Muscle of arm (tissue), 12 donors: Measurements from ENCODE around the gene PLOD3. TPM values are rescaled to one million over a fixed set of nuclear protein-coding genes. Genes with fewer than 3 reads are reported as not detected.
A peak's percentile ranks its signal among the peaks of the same experiment; 100 is the strongest.

Experiments used
- DNase-seq: peaks from one replicate; pipeline ENCODE4 v3.0.0-alpha.2; 2013
- polyA plus RNA-seq, 12 donors: library from polyadenylated mRNA; unstranded; fragments of 120-200 nt; gene quantifications; one replicate each; pipeline ENCODE4 v1.2.1, GENCODE V29; 2013; ENCODE audit not compliant: insufficient read length in 12 of 12

The PLOD3 gene
- polyA plus RNA-seq, 12 donors = 31.9 to 73.4 (median 47.2) TPM; not detected in 1

DNA sequence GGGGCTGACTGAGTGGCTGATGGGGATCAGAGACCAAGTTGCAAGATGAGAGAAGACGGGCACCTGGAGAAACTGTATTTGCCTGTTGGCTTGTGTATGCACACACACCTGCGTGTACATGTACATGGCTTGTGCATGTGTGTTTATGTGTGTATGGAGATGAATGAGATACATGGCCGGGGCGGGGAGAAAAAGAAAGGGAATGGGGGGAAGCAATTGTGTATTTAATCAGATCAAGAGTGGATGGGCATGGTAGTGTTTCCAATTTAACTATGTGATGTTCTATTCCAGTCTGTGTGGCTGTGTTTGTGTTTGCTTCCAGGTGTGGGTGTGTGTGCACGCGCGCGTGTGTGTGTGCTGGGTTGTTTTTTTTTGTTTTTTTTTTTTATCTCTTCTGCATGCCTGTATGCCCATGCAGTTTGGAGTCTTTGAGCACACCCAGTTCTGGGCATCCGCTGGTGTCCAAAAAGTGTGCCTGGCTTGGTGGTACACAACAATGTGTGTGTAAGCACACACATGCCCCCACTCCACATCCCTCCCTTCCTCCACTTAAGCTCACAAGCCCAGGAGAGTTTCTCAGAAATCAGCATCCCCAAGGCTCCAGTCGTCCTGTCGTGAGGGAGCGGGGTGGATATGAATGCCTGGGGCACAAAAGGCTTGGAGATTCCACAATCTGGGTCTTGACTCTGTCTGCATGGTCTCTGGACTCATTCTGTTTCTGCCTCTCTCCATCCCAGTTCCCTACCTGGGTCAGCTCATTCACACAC lies 49.6 kb downstream of the PLOD3 start:
- DNase-seq = no peak

DNA sequence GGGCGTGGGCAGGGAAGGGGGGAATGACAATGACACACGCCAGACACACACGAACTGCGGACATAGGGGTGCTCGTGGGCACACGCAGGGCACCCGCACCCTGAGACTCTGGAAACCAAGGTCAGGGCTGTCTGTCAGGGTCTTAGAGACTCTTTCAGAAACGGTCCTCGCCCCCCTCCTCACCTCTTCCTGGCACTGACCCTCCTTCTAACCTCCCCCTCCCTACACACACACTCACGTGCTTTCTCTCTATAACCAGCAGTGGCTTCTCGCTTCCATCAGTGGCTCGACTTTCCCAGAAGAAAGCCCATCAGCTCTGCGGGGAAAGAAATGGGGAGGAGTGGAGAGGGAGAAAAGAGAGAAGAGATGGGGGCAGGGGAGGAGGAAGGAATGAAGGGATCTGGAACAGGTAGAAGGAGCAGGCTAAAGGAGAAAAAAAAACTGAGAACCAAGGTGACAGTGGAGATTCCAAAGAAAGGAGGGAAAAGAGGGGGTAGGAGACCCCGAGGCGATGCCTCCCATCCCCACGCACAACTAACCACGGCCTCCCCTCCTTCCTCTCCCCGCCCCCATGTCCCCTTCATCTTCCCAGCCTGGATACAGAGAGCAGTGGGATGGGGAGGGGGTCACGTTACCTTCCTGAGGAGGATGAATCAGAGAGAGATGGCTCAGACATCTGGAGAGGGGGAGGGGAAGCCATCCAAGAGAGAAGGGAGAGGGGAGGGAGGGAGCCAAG lies 50.3 kb downstream of the PLOD3 start:
- DNase-seq = no peak

DNA sequence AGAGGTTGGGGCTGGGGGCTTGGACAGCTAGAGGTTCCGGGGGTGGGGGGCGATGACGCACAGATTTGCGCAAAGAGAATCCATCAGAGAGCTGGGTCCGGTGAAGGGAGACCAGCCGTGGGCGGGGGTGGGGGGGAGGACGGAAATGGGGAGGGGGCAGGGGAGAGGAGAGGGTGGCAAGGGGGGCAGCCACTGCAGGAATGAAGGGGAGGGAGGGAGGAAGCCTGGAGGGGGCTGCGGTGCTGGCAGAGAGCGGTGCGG lies 50.8 kb downstream of the PLOD3 start:
- no peak for DNase-seq

DNA sequence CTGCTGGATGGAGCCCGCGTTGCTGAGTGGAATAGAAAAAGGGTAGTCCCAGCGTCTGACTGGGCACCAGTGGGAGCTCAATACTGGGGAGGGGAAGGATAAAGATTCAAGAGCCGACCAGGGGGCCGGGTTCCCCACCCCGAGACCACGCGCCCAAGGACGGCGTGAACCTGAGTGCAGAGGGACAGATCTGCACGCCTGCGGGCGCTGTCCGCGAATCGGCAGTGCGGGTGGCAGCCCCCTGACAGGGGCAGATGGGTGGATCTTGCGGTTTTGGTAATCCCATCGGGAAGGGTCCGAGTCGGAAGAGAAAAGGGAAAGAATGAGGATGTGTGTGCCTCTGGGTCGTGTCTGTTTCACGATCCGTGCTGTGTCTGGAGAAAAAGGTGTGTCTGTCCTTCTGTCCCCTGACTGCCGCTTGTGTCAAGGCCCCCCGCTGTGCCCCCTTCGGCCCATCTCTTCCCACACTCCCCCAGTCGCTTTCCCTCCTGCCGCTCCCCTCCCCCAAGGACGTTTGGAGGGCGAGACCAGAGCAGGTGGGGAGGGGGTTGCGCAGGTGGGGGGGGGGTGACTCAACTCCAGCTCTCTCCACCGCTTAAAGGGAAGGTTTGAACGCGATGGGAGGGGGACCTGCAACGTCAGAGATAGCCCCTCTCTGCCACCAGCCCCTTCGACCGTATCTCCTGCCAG lies 51.3 kb downstream of the PLOD3 start:
- DNase-seq = no peak

DNA sequence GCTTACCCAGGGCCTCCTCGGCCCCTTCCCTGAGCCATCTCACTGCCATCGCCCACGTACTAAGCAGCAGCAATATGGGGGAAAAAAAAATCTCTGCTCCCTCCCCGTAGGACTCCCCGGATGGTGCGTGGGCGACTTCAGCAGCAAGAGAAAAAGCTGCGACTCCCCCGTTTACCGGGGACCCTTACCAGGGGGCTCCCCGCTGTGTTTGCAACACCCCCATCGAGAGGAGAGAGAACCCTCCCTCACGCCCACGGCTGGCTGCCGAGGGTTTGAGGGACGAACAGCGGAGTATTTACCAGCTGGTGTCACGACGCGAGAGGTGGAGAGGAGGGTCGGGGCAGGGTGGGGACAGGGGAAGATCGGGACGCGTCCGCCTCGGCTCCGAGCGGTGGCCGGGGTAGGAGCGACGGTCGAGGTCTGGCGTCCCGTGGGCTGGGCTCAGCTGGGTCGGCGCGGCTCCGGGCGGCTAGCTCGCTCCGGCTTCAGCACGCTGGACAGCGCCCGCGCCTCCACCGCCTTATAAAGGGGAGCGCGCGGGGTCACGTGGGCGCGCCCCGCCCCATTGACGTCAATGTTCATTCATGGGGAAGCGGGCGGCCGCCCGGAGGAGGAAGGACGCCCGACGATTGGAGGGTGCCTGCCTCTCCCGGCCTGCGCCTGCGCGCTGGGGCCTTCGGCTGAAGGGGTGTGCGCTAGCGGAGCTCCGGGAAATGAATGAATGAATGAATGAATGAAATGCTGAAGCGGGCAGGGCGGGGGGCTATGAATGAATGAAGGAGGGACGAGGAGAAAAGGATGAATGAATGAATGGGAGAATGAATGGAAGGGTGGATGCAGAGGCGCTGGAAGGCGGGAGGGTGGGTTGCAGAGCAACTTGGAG lies 52.1 kb downstream of the PLOD3 start, which contains the start of gene VGF:
VGF (minus strand) TSS at position 495 of the 883 bp plus-strand sequence. CDS start 726 bp downstream, outside the sequence.
- peak; percentile 90 for DNase-seq

DNA sequence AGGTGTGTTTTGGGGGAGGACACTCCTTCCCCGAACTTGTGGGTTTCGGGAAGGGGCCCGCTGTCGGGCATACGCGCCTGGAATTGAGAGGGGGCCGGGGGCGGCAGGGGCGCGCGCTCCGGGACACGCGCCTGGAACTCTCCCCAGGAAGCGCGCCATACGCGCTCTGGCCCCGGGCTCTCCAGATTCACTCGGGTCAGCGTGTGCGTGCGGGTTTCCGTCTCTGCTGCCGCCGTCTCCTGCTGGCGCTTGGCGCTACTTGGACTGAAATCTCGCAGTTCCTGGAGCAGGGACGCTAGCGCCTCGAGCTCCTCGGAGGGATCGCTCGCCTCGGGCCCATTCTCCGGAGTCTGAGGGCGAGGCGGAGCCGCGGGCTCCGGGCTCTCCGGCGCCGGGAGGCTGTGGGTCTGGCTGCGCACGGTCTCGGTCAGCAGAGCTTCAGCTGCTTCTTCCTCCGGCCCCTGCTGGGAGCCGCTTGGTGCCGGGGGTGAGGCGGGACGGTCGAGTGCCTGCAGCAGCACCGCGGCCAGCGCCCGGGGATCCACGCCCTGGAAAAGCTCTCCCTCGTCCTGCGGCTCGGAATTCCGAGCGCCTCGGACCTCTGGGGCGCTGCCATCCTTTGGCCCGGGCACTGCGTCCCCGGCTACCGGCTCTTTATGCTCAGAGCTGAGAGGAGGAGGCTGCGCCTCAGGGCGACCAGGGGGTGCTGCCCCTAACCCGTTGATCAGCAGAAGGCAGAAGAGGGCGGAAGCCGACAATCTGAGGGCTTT lies 53.1 kb downstream of the PLOD3 start:
- no peak for DNase-seq

DNA sequence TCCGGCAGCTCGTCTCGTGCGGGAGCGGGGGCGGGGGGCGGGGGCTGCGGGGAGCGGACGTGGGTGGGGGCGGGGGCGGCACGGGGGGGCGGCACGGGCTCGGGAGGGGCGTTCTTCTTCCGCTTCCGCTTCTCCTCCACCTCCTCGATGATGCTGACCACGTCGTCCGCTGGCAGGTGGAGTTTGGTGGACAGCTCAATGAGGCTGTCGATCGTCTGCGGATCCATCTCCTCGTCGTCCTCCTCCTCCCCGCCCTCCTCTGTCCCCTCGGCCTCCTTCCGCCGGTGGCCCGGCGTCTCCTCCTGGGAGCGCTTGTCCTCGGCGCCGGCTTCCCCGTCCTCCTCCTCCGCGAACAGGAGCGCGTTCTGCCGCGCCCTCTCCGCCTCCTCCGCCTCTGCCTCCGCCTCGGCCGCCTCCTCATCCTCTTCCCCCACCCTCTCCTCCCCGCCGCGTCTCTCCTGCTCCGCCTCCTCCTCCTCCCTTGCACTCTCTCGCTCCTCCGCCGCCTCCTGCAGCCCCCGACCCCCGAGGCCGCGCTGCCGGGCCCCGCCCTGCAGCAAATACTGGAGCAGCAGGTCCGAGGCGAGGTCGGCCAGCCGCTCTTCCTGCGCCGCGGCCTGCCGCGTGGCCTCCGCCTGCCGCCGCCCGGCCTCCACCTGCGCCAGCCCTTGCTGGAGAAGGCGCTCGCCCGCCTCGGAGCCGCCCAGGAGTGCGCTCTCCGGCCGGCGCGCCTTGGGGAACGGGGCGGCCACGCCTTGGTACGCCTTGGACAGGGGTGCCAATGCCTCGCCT lies 53.9 kb downstream of the PLOD3 start:
- DNase-seq = no peak

DNA sequence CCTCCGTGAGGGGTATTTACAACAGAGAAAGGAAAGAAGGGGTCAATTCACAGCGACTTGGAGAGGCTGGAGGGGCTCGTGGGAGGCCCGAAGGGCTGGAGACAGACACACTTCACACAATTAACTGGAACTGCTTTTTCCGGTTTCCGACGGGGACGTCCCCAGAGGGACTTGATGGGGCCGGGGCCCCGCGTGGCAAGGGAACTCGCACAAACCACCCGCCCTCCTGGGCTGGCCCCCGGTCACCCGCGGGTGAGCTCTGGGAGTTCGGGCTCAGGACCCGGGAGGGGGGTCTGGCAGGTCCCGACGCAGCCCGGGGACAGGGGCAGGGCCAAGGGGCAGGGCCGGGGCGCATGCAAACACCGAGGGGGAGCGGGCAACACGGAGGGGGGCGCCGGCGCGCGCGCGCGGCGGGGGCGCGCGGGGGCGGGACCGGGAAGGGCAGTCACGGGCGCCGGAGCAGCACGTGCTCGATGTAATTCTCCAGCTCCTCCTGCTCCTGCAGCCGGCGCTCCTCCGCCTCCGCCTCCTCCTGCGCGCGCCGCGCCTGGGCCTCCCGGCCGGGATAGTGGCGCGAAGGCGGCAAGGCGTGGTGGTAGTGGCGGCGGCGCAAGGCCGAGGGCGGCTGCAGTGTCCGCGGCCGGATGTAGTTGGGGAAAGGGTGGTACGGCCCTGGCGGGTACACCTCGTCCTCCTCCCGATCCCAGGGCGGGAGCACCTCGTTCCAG lies 54.7 kb downstream of the PLOD3 start:
- DNase-seq = no peak

DNA sequence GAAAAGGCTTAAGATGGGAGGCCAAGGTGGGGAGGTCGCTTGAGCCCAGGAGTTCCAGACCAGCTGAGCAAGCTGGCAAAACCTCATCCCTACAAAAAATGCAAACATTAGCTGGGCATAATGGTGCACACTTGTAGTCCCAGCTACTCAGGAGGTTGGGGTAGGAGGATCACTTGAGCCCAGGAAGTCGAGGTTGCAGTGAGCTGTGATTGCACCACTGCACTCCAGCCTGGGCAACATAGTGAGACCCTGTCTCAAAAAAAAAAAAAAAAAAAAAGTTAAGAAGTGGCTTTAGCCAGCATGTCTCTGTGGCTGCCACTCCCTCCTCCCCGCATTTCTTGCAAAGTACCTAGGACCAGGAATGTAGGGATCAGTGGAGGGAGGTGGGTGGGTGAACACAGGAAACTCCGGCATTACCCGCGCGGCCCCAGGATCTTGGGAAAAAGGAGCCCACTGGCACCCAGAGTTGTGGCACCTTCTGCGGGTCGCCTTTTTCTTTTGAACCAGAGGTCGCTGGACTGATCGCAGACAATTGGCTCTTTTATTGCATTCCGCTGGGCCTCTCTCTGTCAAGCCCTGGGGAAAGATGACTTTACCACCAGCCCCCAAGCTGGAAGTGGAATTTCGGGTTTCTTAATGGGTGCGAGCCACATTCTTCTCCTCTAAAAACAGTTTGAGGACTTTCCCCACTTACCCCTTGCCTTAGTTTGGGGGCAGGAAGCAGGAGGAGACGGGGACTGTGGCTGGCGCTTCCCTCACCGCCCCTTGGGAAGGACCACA lies 55.5 kb downstream of the PLOD3 start:
- no peak for DNase-seq

DNA sequence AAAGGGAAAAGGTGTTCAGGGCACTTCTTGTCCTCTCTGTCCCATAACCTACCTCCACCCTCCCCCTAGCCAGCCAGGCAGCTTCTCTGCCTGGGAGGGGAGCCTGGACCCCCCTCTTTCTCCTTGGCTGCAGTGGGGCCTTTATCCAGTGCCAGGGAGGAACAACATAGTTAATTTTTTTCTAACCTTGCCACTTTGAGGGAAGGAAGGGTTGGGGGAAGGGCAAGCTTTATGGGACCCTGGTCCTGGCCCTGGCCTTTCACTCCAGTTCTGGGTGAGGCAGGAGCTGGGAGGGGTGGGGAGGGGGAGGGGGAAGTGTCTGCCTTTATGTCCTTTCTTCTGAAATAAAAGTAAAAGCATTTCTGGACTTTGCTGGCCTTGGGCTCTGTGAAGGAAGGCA lies 56.5 kb downstream of the PLOD3 start:
- no peak for DNase-seq

DNA sequence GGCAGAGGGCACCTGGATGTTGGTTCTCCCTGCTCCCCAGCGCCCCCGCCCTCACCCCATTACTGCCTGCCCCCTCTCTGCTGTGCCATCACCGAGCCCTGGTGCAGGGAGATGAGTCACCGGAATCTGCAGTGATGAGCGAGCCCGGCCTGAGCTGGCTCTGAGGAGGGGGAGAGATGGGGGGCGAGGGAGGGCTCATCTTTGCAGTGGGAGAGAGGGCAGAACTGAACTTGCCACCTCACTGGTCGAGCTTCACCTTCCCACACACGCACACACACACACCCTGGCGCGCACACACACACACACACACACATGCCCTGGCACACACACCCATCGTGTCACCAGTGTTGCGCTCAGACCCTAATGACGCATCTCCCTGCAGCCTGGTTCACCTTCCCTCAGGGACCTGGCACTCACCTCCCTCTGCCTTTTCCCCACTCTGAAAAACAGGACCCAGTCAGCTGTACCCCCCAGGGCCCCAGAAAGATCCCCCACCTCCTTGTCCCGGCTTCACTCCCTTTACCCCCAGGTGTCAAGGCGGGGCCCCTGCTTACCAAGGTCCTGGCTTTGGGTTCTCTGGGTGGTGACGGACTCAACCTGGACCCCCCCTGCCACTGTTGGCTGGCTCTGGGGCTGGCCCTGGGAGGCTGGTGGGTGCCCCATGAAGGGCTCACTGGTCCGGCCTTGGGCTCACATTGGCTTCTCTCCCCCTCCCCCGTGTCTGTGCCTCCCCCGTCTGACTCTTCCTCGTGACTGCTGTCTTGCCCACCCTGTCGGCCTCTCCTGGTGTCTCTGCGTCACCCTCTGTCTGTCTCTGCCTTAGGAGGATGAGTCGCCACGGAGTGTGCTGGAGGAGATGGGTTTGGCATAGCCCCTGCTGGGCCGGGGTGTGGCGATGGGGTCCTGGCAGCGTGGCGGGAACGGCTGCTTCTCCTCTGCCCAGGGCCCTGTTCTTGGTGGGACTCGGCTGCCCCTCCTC lies 57.4 kb downstream of the PLOD3 start:
- DNase-seq = no peak

DNA sequence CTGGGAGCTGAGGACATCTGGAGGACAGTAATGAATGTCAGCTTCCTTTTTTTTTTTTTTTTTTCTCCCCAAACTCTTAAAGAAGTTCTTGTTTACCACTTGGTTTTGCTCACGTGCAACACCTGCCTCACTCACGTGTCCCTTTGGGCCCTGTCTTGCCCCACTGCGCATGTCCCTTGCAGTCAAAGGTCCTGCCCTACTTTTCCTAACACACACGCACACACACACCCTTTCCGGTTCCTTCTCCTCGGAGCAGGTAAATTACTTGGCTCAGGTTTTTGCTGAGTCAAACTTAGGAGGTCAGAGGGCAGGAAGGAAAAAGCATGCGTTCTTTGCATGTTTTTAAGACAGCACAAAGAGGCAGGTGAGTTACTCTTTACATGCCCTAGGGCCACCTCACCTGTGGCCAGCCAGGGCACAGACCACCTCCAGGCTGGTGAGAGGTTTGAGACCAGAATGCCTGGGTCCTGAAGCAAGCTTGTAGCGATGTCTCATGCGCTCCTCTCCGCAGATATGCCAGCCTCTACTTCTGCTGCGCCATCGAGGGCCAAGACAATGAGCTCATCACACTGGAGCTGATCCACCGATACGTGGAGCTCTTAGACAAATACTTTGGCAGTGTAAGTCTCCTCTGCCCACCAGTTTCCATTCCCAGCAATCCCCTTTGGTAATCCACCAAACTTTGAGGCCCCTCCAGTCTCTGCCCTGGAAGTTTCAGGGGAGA lies 60.4 kb downstream of the PLOD3 start:
- no peak for DNase-seq

DNA sequence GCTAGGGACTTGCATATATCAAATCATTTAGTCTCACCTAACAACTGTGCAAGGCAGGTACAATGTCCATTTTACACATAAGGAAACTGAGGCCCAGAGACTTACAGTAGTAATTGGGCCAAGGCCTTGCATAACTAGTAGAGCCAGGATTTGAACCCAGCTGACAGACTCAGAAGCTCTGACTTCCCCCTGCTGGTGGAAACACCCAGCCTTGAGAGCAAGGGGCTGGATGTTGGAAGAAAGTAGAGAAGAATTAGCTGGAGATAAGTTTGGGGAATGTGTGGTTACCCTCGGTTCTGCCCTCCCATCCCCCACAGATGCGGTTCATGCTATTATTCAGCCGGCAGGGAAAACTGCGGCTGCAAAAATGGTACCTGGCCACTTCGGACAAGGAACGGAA lies 61.1 kb downstream of the PLOD3 start:
- DNase-seq = no peak
